Dermis blood vessel endothelial cell (primary cell): ENCODE results near the gene TSPAN4. TPM values are rescaled to one million over a fixed set of nuclear protein-coding genes. Genes with fewer than 3 reads are reported as not detected.

Experiments used
- DNase-seq: peaks from one replicate; pipeline ENCODE4 v3.0.0; 2010
- total RNA-seq: library from RNA; depleted of rRNA; stranded (reverse); fragments of >200 nt; gene quantifications from 2 replicates; pipeline ENCODE4 v1.2.3, GENCODE V29; 2014

Gene TSPAN4
- total RNA-seq, 1 donor from 2014 or later, result 179 TPM

DNA sequence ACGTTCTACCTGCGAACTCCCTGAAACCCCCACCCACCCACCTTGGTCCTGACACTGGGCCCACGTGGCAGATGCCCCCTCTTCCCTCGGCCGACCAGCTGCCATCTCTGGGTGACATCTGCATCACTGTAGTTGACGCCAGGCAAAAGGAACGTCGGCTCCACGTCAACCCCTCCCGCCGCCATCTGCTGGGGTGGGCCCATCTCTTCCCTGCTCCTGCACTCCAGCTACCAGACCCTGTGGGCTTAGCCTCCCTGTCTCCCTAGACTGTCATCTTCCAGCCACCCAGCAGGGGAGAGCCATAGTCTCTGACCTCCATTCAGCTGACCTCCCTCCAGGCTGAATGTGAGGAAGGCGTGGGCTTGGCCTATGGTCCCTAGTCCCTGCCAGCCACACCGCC, 46.6 kb downstream of the TSPAN4 start:
- no peak for DNase-seq

DNA sequence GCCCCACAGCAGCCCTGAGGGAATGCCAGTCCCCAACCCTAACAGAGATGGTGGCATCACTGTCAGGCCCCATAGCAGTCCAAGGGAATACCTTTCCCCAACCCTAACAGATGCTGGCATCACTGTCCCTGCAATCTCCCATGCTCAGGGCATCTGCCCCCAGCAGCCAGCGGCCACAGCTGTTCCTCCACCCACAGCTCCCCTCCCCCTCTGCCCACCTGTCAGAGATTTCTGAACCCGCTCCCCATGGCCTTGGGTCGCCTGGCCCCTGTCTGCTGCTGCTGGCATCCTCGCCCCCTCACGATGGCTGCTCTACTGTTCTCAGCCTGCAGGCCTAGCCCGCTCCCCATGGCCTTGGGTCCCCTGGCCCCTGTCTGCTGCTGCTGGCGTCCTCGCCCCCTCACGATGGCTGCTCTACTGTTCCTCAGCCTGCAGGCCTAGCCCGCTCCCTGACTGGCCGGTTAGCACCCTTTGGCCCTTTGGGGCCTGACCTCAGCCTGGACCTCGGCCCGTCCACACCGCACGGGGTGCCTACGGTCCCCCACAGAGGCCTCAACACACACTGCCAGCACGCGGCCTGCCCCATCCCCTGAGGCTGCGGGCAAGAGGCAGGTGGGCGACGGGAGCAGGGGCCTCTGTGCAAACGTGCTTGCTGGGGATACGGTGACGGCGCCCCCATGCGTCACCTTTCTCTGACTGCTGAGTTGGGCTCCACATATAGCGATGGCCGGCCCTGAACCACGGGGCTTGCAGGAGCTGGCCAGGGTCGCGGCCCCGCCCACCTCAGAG, 47.2 kb downstream of the TSPAN4 start:
- no peak for DNase-seq

GRCh38 chr11:890794-891540, 48.3 kb downstream of the TSPAN4 start:
- no peak for DNase-seq

DNA sequence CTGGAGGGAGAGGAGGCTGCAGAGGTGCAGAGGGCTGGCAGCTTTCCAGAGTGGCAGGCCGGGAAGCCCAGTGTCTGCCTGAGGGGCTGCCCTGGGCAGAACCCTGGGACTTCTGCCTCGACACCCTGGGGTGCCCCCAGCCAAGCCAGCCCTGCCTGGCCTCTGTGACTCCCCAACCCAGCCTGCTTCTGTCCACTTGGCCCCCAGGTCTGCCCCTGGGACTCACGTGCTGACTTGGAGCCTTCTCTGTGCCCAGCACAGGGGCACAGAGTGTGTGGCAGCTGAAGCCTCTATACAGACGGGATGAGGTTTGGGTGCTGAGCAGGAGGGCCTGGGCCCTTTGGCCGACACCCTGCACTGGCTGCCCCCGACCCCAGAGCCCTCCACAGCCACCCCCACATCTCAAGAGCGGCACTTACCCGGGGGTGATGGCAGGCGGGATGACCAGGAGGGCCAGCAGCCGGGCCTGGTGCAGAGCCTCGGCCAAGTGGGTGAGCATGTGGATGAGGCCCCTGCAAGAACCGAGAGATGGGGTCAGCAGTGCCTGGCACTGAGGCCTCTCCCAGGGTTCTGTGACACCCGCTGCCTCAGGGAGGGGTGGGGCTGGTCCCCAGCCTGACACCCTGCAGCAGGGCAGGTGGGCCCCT, 50.5 kb downstream of the TSPAN4 start:
- no peak for DNase-seq

DNA sequence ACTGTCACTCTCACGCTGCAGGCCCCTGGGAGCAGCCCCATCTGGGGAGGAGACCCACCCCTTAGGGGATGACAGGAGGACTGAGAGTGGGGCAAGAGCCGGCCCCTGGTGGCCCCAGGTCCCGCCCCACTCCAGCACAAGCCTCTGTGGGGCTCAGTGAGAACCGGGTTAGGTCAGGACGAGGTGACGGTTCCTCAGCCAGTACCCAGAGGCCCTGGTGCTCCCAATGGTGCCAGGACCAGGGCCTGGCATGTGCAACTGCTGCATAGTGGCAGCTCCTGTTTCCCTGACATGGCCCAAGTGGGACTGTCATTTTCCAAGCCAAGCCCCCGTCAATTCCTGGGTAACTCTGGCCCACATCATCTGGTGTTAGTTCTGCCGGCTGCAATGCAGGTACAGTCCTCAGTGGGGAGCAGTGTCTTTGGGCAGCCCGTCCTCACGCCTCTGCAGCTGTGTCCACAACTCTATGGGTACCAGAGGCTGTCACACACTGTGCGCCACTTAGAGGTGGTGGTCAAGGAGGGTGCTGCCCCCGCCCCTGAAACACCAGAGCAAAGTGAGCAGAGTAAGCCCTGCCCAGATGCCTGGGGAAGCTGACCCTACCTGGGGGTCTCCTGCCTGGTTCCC, 52.0 kb downstream of the TSPAN4 start:
- no peak for DNase-seq

DNA sequence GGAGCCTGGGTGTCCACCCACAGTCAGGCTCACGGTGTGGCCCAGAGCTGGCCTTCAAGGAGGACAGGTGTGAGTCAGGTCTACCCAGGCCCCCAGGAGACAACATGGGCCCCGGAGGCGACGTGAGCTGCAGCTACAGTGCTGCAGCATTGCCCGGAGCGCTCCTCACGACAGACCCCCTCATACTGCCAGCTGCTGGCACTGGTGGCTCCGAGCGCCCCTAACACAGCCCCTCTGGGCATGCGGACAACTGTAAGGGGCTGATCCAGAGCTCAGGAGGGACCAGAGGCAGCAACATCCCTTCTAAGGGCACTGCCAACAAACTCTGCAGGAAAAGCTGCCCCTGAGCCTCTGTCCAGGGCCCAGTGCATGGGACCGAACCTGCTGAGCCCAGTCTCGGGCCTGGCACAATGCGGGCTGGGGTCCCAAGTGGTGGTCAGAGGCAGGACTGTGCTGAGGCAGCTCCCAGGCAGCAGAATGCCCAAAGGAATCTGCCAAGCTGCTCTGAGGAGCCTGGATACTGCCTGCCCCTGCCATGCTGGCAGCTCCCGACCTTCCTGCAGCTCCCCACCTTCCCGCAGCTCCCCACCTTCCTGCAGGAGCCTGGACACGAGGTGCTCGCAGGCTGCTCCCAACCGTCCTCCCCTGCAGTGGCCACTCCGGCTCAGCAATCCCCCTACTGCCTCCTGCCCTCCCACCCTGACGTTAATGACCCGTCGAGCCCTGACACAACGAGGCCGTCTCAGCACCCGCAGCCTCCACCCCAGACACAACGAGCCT, 52.9 kb downstream of the TSPAN4 start:
- DNase-seq, result no peak

DNA sequence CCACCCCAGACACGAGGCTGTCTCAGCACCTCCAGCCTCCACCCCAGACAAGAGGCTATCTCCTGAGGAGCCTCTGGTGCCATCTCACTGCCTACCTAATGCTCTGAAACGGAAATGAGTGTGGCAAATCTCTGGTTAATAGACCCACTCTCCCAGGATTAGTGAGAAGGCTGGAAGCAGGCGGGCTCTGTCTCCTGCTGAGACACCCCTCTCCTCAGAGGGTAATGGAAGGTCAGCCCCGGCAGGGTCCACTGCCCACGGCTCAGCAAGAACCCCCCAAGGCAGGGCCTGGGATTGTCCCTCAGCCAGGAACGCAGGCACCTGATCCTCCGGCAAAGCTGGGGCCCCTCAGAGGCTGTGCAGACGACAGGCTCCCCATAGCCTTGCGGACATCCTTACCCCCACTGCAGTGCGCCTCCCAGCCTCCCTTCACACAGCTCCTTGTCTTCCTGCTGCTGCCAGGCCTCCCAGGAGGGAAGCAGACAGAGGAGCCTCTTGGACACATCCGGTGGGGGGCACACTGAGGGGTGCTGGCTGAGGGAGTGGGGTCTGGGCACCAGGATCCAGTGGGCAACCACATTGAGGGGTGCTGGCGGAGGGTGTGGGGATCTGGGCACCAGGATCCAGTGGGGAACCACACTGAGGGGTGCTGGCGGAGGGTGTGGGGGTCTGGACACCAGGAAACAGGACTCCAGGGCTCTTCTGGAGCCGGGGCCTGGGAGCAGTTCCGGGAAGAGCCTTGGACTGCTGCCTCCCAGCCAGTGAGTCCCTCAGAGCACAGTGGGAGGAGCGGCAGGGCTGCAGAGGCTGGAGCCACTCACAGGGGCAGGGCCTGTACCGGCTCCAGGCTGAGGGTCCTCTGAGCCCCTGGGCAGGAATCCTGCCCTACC, 54.8 kb downstream of the TSPAN4 start:
- no peak for DNase-seq

DNA sequence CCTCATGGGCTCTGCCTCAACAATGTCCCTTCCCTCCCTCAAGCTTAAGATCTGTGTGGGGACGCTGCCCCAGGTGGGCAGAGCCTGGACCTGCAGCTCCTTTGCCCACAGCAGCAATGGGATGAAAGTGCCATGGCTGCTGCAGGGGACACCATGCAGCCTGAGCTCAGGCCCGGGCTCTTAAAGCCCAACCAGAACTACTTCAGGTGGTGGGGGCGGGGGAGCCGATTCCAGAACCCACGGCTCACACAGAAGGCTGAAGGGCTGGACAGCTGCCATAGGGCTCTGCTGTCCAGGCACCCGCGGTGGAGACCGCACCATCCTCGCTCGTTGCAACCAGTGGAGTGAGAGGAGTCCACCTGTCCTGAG, 55.5 kb downstream of the TSPAN4 start:
- peak; percentile 58 for DNase-seq

DNA sequence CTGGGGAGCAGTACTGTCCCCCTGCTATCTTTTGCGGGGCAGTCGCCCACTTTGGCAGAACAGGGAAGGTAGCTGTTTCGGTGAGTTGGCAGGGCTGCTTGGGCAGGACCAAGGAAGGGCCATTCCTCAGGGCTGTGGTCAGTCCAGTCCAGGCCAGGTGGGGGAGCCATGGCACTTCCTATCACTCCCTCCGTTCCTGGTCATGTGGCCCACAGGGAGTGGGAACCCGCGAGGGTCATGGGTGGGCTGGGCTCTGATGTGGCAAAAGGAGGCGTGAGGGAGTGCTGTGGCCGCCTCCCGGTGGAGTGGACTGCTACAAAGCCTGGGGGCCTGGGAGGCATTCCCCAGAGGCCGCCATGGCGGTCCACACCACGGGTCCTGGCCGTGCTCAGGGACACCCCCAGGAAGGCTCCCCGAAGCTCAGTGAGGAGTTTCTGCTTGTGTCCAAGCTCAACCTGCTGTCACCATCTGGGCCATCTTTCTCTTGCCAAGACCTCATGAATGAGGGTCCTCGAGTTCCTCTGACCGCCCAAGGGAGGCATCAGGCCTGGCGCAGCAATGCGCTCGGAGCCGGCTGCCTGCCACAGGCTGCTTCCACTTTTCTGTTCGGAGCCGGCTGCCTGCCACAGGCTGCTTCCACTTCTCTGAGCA, 56.0 kb downstream of the TSPAN4 start:
- peak; percentile 45 for DNase-seq

DNA sequence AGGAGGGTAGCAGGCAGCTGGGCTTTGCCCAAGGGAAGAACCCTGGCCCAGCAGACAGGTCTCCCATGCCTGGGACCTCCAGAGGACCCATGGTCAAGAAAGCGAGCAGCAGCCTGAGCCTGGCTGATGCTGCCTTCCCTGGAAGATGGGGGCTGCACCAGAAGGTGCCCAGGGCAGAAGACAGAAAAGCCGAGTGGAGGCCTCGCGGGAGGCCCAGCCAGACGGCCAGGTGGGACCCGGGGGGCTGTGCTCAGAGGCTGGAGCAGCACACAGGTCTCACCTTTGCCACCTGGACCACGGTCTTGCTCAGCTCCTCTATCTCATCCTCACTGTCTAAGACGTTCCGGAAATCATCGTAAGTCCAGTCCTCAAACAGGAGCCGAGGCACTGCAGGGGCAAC, 57.1 kb downstream of the TSPAN4 start:
- DNase-seq, result no peak

GRCh38 chr11:900545-900944, 57.9 kb downstream of the TSPAN4 start:
- DNase-seq, result no peak

DNA sequence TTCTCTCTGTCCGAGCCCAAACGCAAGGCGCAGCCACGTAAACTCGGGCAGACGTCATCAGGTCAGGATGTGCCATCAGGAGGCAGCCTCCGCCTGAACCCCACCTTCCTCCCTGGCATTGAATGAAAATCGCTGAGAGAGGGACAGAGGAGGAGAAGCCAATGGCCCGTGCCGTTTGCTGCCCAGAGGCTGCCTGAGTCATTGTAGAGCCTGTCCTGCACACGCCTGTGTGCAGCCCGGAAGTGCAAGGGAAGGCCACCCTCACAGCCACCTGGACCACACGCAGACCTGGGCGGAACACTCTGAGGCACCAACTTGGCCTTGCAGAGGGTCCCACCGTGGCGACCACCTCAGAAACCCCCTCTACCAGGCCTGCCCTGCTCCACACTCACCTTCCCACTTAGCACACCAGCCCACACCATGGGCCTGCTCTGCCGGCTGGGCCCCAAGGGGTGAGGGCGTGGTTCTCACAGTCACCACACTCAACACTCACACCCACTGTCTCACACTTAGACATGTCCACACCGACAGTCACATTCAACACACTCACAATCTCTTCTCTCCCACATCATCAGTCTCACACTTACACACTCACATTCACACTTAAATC, 58.9 kb downstream of the TSPAN4 start:
- no peak for DNase-seq

DNA sequence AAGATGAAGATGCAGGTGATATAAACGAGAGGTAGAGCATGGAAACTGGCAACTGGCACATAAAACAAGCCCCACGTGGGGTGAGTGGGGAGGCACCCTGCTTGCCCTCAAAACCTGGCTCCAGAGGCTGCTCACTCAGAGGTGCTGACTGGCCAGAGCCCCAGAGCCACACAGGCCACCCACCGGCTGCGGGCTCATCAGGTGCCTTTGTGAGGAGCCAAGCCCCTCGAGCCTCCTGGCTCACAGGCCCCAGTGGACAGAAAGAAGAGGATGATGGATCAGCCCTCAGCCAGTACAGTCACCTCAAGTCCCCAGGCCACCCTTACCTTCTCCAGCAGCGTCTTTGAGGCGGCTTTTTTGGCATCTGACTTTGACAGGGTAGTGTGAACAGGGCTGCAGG, 61.7 kb downstream of the TSPAN4 start:
- no peak for DNase-seq

DNA sequence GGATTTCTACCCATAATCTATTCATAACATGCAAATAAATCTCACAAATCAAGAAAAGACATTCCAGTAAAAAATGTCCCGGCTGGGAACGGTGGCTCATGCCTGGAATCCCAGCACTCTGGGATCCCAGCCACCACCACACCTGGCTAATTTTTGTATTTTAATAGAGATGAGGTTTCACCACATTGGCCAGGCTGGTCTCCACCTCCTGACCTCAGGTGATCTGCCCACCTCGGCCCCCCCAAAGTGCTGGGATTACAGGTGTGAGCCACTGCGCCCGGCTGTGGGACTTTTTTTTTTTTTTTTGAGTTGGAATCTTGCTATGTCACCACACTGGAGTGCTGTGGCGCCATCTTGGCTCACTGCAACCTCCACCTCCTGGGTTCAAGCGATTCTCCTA, 63.3 kb downstream of the TSPAN4 start:
- no peak for DNase-seq

GRCh38 chr11:907668-908067, 65.0 kb downstream of the TSPAN4 start:
- no peak for DNase-seq

DNA sequence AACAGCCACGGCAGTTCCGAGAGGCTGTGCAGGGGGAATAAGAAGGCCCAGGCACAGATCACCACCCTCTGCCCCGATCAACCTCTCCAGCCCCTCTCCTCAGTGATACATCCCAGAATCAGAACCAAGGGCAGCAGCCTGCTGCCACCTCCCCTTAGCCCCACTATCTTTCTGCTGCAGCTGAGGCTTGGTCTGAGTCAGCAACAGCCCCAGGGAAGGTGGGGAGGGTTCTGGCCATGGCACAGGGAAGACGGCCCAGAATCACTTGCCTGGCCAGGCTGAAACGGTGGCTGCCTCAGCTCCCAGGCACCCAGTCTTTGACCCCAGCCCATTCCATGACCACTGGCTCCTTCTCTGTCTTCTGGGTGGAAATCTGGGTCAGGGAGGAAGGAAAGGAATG, 65.6 kb downstream of the TSPAN4 start:
- no peak for DNase-seq

DNA sequence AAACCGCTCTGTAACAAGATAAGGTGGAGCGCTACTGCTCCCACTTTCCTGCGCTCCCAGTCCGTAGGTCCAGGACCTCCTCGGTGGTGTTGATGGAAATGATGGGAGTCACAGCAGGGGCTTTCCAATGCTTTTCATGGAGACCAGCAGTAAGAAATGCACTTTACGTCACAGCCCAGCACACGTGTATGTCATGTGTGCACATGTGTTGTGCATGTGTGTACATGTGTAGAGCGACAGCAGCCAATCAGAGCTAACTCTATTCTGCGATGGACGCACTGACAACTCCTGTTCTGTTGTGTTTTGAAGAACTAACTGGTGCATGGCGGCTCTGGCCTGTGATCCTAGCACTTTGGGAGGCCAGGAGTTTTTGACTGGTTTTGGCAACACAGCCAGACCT, 66.8 kb downstream of the TSPAN4 start:
- no peak for DNase-seq

DNA sequence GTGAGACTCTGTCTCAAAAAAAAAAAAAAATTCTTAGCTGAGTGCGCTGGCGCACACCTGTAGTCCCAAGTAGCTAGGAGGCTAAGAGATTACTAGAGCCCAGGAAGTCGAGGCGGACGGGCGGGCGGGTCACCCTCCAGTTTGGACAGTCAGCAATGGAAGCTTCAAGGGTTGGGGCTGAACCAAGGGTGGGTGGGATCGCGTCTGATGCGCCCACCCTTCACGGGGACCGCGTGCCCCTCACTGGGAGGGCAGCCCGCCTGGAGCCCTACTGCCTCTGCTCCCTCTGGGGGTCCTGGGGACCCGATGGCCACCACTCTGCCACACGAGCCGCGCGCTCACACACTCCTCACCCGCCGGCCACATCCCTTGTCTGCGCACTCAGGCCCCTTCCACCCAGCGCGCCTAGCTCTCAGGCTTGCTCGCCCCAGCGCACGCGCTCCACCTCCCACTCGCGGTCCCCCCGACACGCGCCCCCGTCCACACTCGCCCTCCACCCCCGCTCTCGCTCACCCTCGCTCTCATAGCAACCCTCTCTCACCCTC, 67.5 kb downstream of the TSPAN4 start:
- no peak for DNase-seq

- DNase-seq, result peak; percentile 86
These were observed 68.0 kb downstream of the TSPAN4 start, which contains the start of gene CHID1 for GRCh38 chr11:910589-911030. CHID1 (minus strand) TSS chr11:910810; CDS start chr11:904816, 5,994 bp downstream.
